Cortex of kidney (tissue), 1 donor: ENCODE data around the gene RAB1A.

ENCODE experiments used
- DNase-seq: peaks from one replicate; lab custom pipeline; 2025; lab: John Stamatoyannopoulos, UW

The RAB1A gene

DNA sequence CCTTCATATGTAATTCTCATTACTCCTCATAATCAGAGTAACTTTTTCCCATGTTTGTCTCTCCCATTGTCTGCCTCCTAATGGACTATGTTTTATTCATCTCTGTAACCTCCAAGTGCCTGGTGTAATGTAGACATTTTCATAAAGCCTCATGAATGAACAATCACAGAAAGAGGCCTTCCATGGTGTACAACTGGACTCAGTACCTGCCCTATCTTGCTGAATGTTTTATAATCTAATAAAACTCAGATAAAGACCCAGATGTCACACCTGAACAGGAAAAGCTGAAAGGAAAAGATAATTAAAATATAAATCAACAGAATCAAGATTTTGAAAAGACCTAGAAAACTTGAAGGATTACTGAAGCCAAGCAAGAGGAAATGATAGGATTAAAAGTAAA, 36.7 kb downstream of the RAB1A start:
- DNase-seq = no peak

DNA sequence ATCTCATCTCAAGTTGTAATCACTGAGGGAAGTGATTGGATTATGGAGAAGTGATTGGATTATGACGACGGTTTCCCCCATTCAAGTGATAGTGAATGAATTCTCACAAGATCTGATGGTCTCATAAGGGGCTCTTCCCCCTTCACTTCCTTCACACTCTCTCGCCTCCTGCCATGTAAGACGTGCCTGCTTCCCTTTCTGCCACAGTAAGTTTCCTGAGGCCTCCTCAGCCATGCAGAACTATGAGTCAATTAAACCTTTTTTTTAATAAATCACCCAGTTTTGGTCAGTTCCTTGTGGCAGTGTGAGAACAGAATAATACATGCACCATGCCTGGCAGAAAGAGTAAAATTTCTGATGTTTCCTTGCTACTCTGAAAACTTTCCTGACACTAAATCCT, 37.1 kb downstream of the RAB1A start:
- DNase-seq = no peak

DNA sequence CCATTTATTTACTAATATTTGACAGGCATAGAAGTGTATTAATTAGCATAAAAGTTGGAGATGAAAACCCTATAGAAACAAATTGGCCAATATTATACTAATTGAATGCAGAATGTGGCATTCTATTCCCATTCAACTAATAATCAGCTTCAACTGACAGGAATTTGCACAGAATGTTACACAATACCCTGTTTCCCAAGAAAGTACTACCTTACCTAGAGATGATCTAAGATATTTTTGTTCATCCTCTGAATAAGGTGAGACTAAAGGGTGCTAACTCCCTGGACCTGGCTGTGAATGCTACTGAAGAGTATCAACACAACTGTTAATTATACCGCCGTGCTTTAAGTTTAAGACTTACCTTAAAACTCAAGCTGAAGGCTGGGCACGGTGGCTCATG, 44.8 kb downstream of the RAB1A start:
- no peak for DNase-seq

DNA sequence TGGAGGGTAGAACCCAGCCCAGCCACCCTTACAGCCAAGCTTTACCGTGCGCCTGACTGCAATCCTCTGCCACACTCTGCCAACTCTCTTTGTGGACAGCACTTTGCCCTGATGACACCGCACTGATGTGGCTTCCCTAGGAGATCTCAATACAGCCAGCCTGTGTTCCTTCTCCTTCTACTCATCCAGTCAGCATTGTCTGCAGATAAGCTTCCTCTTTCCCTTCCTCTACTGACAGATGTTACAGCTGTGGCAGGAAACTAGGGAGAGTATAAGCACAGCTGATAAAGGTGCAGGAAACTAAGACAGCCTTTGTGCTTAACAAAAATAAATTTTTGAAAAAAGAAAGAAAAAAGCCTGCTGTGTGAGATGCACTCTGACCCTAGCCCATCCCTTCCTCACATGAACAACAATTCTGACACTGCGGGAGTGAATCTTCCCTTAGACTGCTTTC, 48.6 kb downstream of the RAB1A start:
- no peak for DNase-seq

DNA sequence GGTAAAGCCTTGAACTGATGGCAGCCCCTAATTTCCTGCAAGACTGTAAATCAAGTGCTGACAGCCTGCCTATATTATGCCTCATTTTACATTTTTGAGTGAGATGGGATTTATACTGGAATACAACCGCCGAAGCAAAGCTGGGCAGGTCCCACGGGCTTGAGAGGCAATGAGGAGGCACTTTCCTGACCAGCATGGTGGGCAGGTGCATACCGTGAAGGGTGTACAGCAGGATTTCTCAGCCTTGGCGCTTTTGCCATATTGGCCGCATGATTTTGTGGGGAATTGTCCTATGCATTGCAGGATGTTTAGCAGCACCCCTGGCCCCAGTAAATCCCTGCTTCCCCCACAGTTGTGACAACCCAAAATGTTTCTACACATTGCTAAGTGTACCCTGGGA, 50.9 kb downstream of the RAB1A start:
- no peak for DNase-seq

DNA sequence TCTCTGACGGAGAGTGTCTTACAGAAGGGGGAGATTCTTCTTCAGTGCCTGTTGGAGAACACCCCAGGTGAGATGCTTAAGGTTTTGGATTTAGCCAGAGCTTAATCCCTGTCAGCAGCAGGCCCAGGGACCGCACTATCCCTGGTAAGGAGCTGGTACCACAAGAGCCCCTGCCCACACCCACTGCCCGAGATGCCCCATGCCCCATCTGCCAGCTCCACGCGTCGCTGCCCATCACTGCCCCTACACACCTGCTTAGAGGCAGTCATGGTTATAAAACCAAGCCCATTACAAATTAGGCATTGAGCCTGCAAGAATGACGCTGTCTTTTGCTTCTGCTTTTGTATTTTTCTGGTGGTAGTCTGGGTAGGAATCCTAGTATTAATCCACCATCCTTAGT, 52.0 kb downstream of the RAB1A start:
- no peak for DNase-seq

DNA sequence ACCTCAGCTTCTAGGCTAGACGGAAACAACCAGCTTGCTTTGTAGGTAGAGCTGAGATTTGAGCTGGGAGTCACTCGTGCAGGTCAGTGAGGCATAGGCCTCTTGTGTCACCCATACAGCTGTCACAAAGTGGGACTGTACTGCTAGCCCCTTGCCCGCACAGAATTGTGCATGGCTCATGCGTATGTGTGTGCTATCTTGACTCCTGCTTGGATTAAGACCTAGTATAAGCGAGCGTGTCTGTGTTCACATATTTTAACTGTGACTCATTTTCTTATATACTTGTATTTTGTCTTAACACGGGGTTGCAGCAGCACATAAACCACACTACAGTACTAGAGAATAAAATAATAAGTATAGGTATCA, 53.6 kb downstream of the RAB1A start:
- DNase-seq = no peak

DNA sequence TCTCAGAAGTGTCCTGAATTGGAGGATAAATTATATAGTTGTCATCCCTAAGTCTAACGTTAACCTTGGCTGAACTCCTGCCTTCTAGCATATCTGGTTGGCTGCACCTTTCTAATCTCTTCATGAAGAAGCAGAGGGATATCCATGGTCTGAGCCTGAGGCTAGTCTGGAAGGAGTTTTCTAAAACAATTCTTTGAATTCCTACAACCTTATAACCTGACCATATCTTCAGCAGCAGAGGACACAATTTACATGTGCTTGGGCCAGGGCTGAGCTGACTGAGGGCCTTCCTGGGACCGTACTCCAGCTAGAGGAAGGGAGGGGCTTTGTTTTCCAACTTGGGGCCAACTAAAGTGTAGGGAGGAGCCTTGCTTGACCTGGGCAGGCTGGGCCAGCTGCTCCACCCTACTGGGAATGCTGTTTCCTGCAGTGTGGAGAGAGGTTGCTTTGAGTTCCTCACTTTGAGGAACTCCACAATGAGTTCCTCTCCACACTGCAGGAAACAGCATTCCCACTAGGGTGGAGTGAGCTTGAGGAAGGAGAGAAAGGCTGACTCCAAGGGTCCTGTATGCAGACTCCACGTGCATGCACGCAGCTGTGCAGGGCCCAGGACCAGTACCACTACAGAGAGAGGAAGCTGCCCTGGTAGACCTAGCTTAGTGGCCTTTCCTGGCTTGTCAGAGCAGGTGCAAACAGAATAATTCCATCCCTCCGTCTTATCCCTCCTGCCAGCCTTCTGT, 54.1 kb downstream of the RAB1A start:
- DNase-seq = no peak

DNA sequence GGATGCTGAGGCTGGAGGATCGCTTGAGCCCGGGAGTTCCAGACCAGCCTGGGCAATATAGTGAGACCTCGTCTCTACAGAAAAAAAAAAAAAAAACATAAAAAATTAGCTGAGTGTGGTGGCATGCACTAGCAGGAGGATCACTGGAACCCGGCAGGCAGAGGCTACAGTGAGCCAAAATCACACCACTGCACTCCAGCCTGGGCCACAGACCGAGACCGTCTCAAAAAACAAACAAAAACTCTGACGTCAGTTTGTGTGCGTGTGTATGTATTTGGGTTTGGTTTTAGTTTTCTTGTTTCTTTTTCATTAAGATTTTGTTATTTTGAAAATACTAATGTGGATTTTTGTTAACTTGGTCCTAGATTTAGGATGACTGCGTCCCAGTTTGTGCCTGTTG, 54.7 kb downstream of the RAB1A start:
- no peak for DNase-seq

DNA sequence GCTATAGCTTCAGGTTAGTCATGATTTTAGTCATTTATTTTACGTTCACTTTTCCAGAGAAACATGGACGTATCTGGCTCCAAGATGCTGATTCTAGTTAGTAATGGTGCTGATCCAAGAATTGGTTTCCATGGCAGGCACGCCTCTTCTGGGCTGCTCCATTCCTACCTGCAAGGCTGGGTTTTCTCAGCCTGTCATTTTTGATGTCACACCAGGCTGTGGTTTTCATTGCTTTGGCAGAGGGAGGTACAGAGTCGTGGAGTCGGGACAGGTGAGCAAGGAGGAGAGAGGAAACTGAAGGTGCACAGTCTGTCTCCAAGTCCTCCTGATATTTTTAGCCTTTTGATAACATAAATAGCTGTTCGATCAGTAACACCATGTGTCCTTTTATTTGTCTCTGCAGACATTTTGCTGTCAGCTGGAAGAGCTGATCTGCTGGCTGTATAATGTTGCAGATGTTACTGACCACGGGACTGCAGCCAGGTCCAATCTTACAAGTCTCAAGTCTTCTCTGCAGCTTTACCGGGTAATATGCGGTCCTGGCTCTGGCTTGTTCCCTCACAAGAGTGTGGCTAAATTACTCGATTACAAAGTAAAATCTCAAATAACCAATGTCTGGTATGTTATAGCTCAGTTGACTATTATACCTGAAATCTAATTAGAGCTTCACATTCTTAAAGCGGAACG, 55.9 kb downstream of the RAB1A start:
- DNase-seq = no peak

DNA sequence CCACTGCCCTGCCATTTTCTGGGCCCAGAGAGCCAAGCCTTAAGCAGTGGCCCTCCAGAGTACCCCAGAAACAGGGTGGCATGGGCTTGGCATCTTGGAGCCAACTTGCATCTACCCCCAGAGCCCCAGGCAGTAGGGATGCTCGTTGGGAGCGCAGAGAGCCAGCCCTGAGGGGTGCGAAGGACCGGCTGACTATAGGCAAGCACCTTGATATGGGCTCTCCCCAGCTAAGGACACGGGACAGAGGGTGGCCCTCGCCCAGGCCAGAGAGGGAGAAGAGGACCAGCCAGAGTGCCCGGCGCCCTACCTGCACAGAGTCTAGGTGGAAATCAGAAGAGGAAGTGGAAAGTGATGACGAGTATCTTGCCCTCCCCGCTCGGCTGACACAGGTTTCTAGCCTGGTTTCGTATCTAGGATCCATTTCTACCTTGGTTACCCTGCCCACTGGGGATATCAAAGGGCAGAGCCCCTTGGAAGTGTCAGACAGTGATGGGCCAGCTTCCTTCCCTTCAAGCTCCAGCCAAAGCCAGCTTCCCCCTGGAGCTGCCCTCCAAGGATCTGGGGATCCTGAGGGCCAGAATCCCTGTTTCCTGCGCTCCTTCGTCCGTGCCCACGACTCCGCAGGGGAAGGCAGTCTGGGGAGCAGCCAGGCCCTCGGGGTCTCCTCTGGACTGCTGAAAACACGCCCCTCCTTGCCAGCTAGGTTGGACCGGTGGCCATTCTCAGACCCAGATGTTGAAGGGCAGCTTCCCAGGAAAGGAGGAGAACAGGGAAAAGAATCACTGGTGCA, 57.5 kb downstream of the RAB1A start:
- no peak for DNase-seq

DNA sequence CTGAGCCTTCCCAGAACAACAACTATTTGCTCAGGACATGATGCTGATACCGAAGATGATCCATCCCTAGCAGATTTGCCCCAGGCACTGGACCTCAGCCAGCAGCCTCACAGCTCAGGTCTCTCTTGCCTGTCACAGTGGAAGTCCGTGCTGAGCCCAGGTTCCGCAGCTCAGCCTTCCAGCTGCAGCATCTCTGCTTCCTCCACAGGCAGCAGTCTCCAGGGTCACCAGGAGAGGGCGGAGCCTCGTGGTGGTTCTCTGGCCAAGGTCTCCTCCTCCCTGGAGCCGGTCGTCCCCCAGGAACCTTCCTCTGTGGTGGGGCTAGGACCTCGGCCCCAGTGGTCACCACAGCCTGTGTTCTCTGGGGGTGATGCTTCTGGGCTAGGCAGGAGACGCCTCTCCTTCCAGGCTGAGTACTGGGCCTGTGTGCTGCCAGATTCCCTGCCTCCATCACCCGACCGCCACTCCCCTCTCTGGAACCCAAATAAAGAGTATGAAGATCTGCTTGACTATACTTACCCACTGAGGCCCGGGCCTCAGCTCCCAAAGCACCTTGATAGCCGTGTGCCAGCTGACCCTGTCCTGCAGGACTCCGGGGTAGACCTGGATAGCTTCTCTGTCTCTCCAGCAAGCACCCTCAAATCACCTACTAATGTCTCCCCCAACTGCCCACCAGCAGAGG, 58.3 kb downstream of the RAB1A start:
- no peak for DNase-seq

DNA sequence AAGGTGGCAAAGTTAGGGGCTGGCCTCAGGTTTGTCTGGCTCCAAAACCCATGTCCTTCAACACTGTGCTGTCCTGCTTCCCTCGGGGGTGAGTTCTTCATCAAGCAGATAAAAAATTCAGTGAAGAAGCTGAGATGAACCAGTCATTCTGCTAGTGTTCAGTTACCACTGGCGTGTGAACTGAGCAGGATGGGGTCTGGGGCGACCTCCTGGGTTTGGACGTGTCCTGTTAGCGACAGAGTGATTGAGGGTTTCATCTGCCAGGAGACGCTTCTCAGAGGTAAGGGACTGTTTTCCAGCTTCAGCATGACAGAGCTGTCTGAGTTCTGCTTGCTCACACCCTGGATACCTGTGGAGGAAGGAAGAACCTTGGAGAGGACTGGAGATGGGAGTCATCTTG, 59.0 kb downstream of the RAB1A start:
- no peak for DNase-seq

DNA sequence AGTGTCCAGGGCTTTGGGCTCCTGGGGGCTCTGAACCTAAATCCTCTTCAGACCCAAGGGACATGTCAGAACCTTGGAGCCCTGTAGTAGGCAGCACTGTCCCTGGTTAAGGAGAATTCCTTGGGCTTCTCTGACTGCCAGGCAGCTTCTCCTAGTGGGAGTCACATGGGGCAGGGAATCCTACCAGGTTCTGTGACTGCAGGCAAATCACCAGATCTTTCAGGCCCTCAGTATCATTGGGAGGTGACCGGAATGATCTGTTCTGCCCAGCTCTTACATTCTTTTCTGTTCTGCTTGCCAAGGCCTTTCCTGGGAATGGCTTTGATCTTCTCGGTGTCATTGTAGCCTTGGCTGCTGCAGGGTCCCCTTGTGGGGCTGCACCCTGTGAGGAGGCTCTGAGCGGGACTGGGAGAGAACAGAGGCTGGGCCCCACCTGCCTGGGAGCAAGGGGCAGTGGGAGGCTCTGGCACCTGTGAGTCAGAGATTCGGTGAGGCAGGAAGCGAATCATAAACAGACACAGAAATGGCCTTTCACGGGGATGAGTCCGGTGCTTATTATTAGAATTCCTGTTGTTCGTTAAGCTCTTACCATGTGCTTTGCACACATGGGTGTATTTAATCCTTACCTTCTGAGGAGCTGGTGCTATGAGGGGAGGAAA, 59.6 kb downstream of the RAB1A start:
- no peak for DNase-seq

DNA sequence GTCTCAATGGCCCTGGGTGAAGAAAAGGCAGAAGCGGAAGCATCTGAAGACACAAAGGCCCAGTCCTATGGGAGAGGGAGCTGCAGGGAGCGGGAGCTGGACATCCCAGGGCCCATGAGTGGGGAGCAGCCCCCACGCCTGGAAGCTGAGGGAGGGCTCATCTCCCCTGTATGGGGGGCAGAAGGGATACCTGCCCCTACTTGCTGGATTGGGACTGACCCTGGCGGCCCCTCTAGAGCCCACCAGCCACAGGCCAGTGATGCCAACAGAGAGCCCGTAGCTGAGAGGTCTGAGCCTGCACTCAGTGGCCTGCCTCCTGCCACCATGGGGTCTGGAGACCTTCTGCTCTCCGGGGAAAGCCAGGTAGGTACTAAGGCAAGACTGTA, 60.5 kb downstream of the RAB1A start:
- no peak for DNase-seq

DNA sequence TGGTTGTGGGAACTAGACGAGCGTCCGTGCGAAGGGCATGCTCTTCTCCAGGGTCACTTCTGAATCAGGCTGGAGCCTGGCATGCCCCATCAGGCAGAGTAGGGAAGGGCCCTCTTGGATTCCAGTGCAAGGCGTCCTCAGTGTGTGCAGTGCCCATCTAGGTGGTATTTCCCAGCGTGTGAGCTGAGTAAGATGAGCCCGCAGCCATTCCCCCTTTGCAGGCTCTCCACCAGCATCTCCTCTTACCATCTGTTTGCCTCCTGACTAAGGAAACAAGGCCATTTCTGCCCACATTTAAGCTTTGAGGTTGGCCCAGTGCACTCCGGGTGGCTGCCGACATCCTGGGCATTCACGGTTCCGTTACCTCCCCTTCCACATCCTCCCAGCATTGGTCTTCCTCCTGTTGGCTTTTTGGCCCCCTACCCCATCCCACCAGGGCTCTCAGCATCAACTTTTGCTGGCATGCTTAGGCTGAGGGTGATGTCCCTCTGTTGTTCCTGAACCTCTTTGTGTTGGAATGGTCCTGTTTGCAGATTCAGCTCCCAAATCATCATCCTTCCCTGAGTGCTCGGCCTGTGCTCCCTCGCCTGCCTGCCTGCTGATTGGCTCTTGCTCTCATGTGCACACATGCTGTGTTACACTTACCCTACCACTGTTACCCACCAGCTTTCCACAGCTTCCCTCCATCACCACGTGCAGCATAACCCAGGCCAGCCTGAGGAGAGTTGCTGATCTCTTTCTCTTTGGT, 61.9 kb downstream of the RAB1A start:
- DNase-seq = no peak

DNA sequence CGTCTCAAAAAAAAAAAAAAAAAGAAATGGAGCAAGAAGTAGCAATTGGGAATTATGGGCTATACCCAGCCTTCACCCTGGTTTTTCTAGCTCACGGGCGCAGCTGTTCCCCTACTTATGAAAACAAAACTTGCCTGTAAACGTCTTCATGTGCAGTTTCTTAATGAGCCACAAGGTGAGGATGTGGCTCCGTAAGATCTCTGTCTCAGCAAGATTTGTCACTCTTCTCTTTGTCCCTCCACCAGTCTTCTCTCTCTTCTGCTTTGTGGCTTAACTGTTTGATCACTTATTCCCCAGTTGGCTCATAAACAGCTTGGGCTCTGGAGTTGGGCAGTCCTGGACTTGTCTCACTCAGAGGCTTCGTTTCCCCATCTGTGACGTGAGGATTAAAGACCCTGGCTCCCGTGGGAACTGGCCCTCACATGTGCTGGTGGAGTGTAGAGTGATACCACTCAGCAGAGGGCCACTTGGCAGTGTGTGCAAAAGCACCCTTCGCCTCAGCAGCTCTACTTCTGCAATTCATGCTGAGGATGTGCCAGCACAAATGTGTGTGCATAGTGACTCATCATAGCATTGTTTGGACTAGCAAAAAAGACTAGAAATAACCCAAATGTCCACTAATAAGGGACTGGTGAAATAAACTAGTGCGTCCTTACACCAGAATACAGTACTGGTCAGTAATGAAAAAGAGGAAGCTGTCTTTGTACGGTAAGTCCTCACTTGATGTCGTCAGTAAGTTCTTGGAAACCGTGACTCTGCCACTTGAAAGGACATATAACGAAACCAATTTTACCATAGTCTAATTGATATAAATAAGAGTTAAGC, 65.0 kb downstream of the RAB1A start:
- no peak for DNase-seq

DNA sequence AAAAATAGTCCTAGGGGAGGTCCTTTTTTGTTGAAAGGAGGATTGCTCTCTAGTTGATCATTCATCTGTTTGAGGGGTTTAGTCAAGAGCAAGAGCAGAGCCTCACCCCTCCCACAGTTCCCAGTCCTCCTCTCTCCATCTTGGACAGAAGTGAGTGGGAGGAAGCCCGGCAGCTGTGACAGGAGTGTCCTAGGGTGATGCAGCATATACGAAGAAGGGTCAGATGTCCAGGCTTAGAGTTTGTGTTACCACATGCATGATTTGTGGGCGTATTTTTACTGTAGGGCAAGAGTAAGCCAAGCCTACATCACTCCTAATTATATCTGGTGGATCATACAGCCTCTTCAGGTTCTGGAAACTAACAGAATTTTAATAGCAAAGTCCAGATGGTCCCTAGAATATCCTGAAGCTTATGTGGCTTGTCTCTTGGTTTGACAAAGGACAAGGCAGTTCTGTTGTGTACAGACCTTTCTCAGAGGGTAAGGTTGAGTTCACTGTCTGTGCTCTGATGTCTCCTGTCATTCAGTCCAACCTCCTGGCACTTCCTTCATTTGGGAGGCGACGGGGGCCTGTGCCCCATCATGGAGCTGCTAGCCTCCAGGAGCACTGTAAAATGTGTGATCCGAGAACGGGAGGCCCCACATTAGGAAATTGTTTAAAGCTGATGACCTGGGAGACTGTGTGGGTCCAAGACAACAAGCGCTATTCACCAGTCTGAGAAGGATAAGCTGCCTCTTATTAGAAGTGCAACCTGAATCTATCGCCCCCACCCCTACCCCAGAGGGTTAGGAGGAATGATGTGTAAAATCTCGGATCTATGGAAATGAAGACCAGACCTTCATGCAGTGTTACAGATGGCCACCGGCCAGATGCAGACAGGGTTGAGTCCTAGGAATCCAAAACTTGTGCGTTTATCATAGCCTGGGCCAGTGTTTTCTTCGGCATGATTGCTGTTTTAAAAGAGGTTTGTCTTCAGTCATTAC, 66.8 kb downstream of the RAB1A start:
- DNase-seq = no peak

DNA sequence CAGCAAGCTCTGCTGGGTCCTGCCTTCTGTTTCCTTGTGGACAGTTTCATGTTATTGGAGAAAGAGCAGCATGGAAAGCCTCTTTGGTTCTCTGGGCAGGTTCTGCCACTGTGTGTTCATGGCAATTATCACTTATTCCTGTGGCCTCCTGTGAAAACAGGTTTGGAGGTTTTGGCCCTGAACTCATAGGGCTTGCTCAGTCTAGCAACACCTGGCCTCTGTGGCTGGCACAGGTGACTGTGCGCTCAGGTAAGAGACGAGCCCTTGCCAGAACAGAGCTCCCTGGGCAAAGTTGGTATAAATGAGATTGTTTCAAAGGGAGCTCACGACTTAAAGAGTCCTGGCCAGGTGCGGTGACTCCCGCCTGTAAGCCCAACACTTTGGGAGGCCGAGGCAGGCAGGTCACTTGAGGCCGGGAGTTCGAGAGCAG, 68.0 kb downstream of the RAB1A start:
- DNase-seq = no peak
